ENCODE data around the gene PNPLA6.
"Not testable (repeated sequence)": the region's sequence is repeated elsewhere in the genome, so short reads cannot be mapped to it uniquely, and the experiment has no call there.

PNPLA6 gene

GRCh38 chr19:7575434-7576040 is 40.0 kb downstream of the PNPLA6 start:
- H3K27ac Mint-ChIP-seq = no peak overlapping the region
- H3K4me1 Mint-ChIP-seq (ENCODE audit: low read depth) = no peaks in the 10 kb centered on the region
- no peaks in the 10 kb centered on the region for H3K9me3 Mint-ChIP-seq
- no peak overlapping the region for H3K4me3 Mint-ChIP-seq
- H3K36me3 Mint-ChIP-seq (ENCODE audit: low read depth) = no peaks in the 10 kb centered on the region
- H3K27me3 Mint-ChIP-seq (ENCODE audit: low read depth) = no peaks in the 10 kb centered on the region

GRCh38 chr19:7577422-7577821 is 41.9 kb downstream of the PNPLA6 start:
- H3K36me3 Mint-ChIP-seq (ENCODE audit: low read depth); H3K9me3 Mint-ChIP-seq; H3K4me3 Mint-ChIP-seq; H3K27ac Mint-ChIP-seq; H3K27me3 Mint-ChIP-seq (ENCODE audit: low read depth); H3K4me1 Mint-ChIP-seq (ENCODE audit: low read depth): not testable (repeated sequence)

- no peak overlapping the region for H3K27ac Mint-ChIP-seq
- no peaks in the 10 kb centered on the region for H3K9me3 Mint-ChIP-seq
- no peaks in the 10 kb centered on the region for H3K36me3 Mint-ChIP-seq (ENCODE audit: low read depth)
Measured at GRCh38 chr19:7578127-7578526, 42.6 kb downstream of the PNPLA6 start.

GRCh38 chr19:7579182-7579581 is 43.7 kb downstream of the PNPLA6 start:
- no peaks in the 10 kb centered on the region for H3K4me1 Mint-ChIP-seq (ENCODE audit: low read depth)
- no peak overlapping the region for H3K4me3 Mint-ChIP-seq
- H3K36me3 Mint-ChIP-seq (ENCODE audit: low read depth) = no peaks in the 10 kb centered on the region
- H3K27me3 Mint-ChIP-seq (ENCODE audit: low read depth) = no peaks in the 10 kb centered on the region
- no peaks in the 10 kb centered on the region for H3K9me3 Mint-ChIP-seq
- no peak overlapping the region for H3K27ac Mint-ChIP-seq

More at GRCh38 chr19:7578127-7578526, 42.6 kb downstream of the PNPLA6 start:
- H3K27me3 Mint-ChIP-seq (ENCODE audit: low read depth) = no peaks in the 10 kb centered on the region
- H3K4me3 Mint-ChIP-seq = no peak overlapping the region
- H3K4me1 Mint-ChIP-seq (ENCODE audit: low read depth) = no peaks in the 10 kb centered on the region

- no peaks in the 10 kb centered on the region for H3K9me3 Mint-ChIP-seq
- no peaks in the 10 kb centered on the region for H3K36me3 Mint-ChIP-seq (ENCODE audit: low read depth)
- no peak overlapping the region for H3K4me3 Mint-ChIP-seq
- no peak overlapping the region for H3K27ac Mint-ChIP-seq
- H3K4me1 Mint-ChIP-seq (ENCODE audit: low read depth) = no peaks in the 10 kb centered on the region
- no peaks in the 10 kb centered on the region for H3K27me3 Mint-ChIP-seq (ENCODE audit: low read depth)
Measured at GRCh38 chr19:7582446-7582845, 46.9 kb downstream of the PNPLA6 start.

GRCh38 chr19:7589822-7590221 is 54.3 kb downstream of the PNPLA6 start:
- peaks cover 17% of the 10 kb centered on the region for H3K27me3 Mint-ChIP-seq (ENCODE audit: low read depth)
- no peaks in the 10 kb centered on the region for H3K36me3 Mint-ChIP-seq (ENCODE audit: low read depth)
- H3K9me3 Mint-ChIP-seq = no peaks in the 10 kb centered on the region
- H3K4me3 Mint-ChIP-seq = no peak overlapping the region
- H3K27ac Mint-ChIP-seq = no peak overlapping the region
- H3K4me1 Mint-ChIP-seq (ENCODE audit: low read depth) = no peaks in the 10 kb centered on the region

- H3K9me3 Mint-ChIP-seq = no peaks in the 10 kb centered on the region
- H3K27me3 Mint-ChIP-seq (ENCODE audit: low read depth) = peaks cover 21% of the 10 kb centered on the region
Measured at GRCh38 chr19:7590256-7590655, 54.7 kb downstream of the PNPLA6 start.

GRCh38 chr19:7595466-7596133 is 60.1 kb downstream of the PNPLA6 start, which contains the start of gene CAMSAP3:
CAMSAP3 (plus strand) TSS chr19:7595863; CDS start chr19:7596003, 140 bp downstream.
- H3K4me1 Mint-ChIP-seq (ENCODE audit: low read depth) = peaks cover 3% of the 10 kb centered on the region
- H3K36me3 Mint-ChIP-seq (ENCODE audit: low read depth) = no peaks in the 10 kb centered on the region

More at GRCh38 chr19:7590256-7590655, 54.7 kb downstream of the PNPLA6 start:
- peaks cover 2% of the 10 kb centered on the region for H3K4me1 Mint-ChIP-seq (ENCODE audit: low read depth)
- no peaks in the 10 kb centered on the region for H3K36me3 Mint-ChIP-seq (ENCODE audit: low read depth)
- no peak overlapping the region for H3K27ac Mint-ChIP-seq
- no peak overlapping the region for H3K4me3 Mint-ChIP-seq

GRCh38 chr19:7596211-7596937 is 60.9 kb downstream of the PNPLA6 start:
- Mint-ChIP-seq H3K27ac (no peak overlapping the region), H3K36me3 (ENCODE audit: low read depth) (no peaks in the 10 kb centered on the region), H3K4me1 (ENCODE audit: low read depth) (peaks cover 3% of the 10 kb centered on the region), H3K9me3 (no peaks in the 10 kb centered on the region), H3K4me3 (peak overlapping the region; percentile 25), H3K27me3 (ENCODE audit: low read depth) (peaks cover 42% of the 10 kb centered on the region)

More at GRCh38 chr19:7595466-7596133, 60.1 kb downstream of the PNPLA6 start, which contains the start of gene CAMSAP3:
- Mint-ChIP-seq H3K27me3 (ENCODE audit: low read depth) (peaks cover 42% of the 10 kb centered on the region), H3K27ac (no peak within 1 kb of the TSS), H3K4me3 (peak within 1 kb of the TSS; percentile 30), H3K9me3 (no peaks in the 10 kb centered on the region)

GRCh38 chr19:7597689-7598088 is 62.2 kb downstream of the PNPLA6 start:
- no peak overlapping the region for H3K27ac Mint-ChIP-seq
- no peaks in the 10 kb centered on the region for H3K9me3 Mint-ChIP-seq
- no peaks in the 10 kb centered on the region for H3K36me3 Mint-ChIP-seq (ENCODE audit: low read depth)
- H3K4me3 Mint-ChIP-seq = no peak overlapping the region
- H3K4me1 Mint-ChIP-seq (ENCODE audit: low read depth) = peaks cover 3% of the 10 kb centered on the region
- peaks cover 42% of the 10 kb centered on the region for H3K27me3 Mint-ChIP-seq (ENCODE audit: low read depth)

GRCh38 chr19:7598180-7598579 is 62.7 kb downstream of the PNPLA6 start:
- Mint-ChIP-seq H3K27me3 (ENCODE audit: low read depth) (peaks cover 41% of the 10 kb centered on the region), H3K27ac (no peak overlapping the region), H3K9me3 (no peaks in the 10 kb centered on the region), H3K36me3 (ENCODE audit: low read depth) (no peaks in the 10 kb centered on the region), H3K4me3 (no peak overlapping the region), H3K4me1 (ENCODE audit: low read depth) (peaks cover 3% of the 10 kb centered on the region)

GRCh38 chr19:7600721-7601120 is 65.2 kb downstream of the PNPLA6 start:
- H3K4me3 Mint-ChIP-seq = no peak overlapping the region
- H3K36me3 Mint-ChIP-seq (ENCODE audit: low read depth) = no peaks in the 10 kb centered on the region
- H3K9me3 Mint-ChIP-seq = no peaks in the 10 kb centered on the region
- no peak overlapping the region for H3K27ac Mint-ChIP-seq
- no peaks in the 10 kb centered on the region for H3K4me1 Mint-ChIP-seq (ENCODE audit: low read depth)
- peaks cover 19% of the 10 kb centered on the region for H3K27me3 Mint-ChIP-seq (ENCODE audit: low read depth)

- Mint-ChIP-seq H3K27ac (no peak overlapping the region), H3K27me3 (ENCODE audit: low read depth) (peaks cover 11% of the 10 kb centered on the region), H3K9me3 (no peaks in the 10 kb centered on the region), H3K4me3 (no peak overlapping the region), H3K4me1 (ENCODE audit: low read depth) (no peaks in the 10 kb centered on the region), H3K36me3 (ENCODE audit: low read depth) (no peaks in the 10 kb centered on the region)
Measured at GRCh38 chr19:7602240-7602934, 66.9 kb downstream of the PNPLA6 start.

- Mint-ChIP-seq H3K9me3 (no peaks in the 10 kb centered on the region), H3K27ac (no peak overlapping the region)
Measured at GRCh38 chr19:7602935-7603497, 67.5 kb downstream of the PNPLA6 start.

More at GRCh38 chr19:7602935-7603497, 67.5 kb downstream of the PNPLA6 start:
- H3K27me3 Mint-ChIP-seq (ENCODE audit: low read depth) = peaks cover 4% of the 10 kb centered on the region
- H3K4me3 Mint-ChIP-seq = no peak overlapping the region
- no peaks in the 10 kb centered on the region for H3K4me1 Mint-ChIP-seq (ENCODE audit: low read depth)
- H3K36me3 Mint-ChIP-seq (ENCODE audit: low read depth) = no peaks in the 10 kb centered on the region

Measured in T-helper 1 cell treated with Interleukin-12 subunit alpha and Interleukin-12 subunit beta and Interleukin-4 antibody, amounts not matched to agents 30 μg/mL and 1 μg/mL, for 36 hours (primary cell).